ENCODE measurements around the gene DUS1L.

DUS1L gene

GRCh38 chr17:82087961-82088837 lies 22.6 kb upstream of the DUS1L start:
- DNase-seq: no peak

- DNase-seq: no peak
Measured at GRCh38 chr17:82086941-82087906, 21.6 kb upstream of the DUS1L start.

GRCh38 chr17:82085931-82086764 lies 20.5 kb upstream of the DUS1L start:
- DNase-seq: no peak

- no peak for DNase-seq
Measured at GRCh38 chr17:82085031-82085861, 19.6 kb upstream of the DUS1L start.

GRCh38 chr17:82084373-82085030 lies 18.9 kb upstream of the DUS1L start:
- no peak for DNase-seq

GRCh38 chr17:82083533-82084359 lies 18.1 kb upstream of the DUS1L start:
- no peak for DNase-seq

- DNase-seq: no peak
Measured at GRCh38 chr17:82083009-82083408, 17.4 kb upstream of the DUS1L start.

- no peak for DNase-seq
Measured at GRCh38 chr17:82082456-82082855, 16.9 kb upstream of the DUS1L start.

- DNase-seq: no peak
Measured at GRCh38 chr17:82081966-82082365, 16.4 kb upstream of the DUS1L start.

GRCh38 chr17:82081546-82081945 lies 15.9 kb upstream of the DUS1L start:
- no peak for DNase-seq

- no peak for DNase-seq
Measured at GRCh38 chr17:82080789-82081464, 15.3 kb upstream of the DUS1L start.

- no peak for DNase-seq
Measured at GRCh38 chr17:82080048-82080788, 14.6 kb upstream of the DUS1L start.

- DNase-seq: no peak
Measured at GRCh38 chr17:82079001-82079677, 13.5 kb upstream of the DUS1L start.

- DNase-seq: no peak
Measured at GRCh38 chr17:82078433-82078832, 12.8 kb upstream of the DUS1L start.

GRCh38 chr17:82077617-82078358 lies 12.2 kb upstream of the DUS1L start:
- DNase-seq: no peak

GRCh38 chr17:82076785-82077591 lies 11.4 kb upstream of the DUS1L start:
- DNase-seq: no peak

Data from MV-4-11 (cell line).